Adrenal gland (tissue), 12 donors: Measurements from ENCODE around the gene ITPK1. TPM values are rescaled to one million over a fixed set of nuclear protein-coding genes. Genes with fewer than 3 reads are reported as not detected.

Source experiments
- DNase-seq, 7 donors: peaks; one replicate each; pipeline ENCODE4 v3.0.0-alpha.2; 2019 to 2020
- H3K27ac ChIP-seq, 5 donors: fragments of 200-600 bp; sonication (generic) in 4 of 5; 1 replicate in 3 of 5; 2 replicates in 2 of 5; pipeline versions ENCODE4 v1.5.1 to v1.8.0; 2016 to 2020; ENCODE audit warnings: mild to moderate bottlenecking in 1 of 5
- H3K27me3 ChIP-seq: fragments of 200-600 bp; 2 replicates; pipeline ENCODE4 v1.8.0; 2021
- H3K36me3 ChIP-seq, 2 donors: fragments of 200-600 bp; replicated peaks in 1 of 2; 1 replicate in 1 of 2; 2 replicates in 1 of 2; pipeline versions ENCODE4 v1.5.1 to v1.8.0; 2018 to 2022
- H3K4me1 ChIP-seq, 2 donors: fragments of 200-600 bp; replicated peaks in 1 of 2; 1 replicate in 1 of 2; 2 replicates in 1 of 2; pipeline versions ENCODE4 v1.5.1 to v1.8.0; 2018 to 2021
- H3K4me3 ChIP-seq, 4 donors: fragments of 200-600 bp; sonication (generic) in 3 of 4; one replicate each; pipeline ENCODE4 v1.5.1; 2016 to 2018
- H3K9me3 ChIP-seq, 3 donors: fragments of 200-600 bp; sonication (generic) in 1 of 3; replicated peaks in 1 of 3; 1 replicate in 2 of 3; 2 replicates in 1 of 3; pipeline versions ENCODE4 v1.5.1 to v1.8.0; 2016 to 2021
- CTCF ChIP-seq, 6 experiments: fragments of 450-650 bp in 4 of 6; fragments of 200-600 bp in 2 of 6; sonication (generic) in 1 of 6; IDR thresholded peaks; 1 replicate in 5 of 6; 2 replicates in 1 of 6; pipeline versions ENCODE4 v1.5.1 to v1.8.0; 2016 to 2021; ENCODE audit warnings: antibody characterized with exemption in 6 of 6, mild to moderate bottlenecking in 2 of 6, moderate library complexity in 1 of 6
- POLR2A ChIP-seq, 2 donors: fragments of 450-650 bp; IDR thresholded peaks; one replicate each; pipeline ENCODE4 v1.6.1; 2017; ENCODE audit warnings: antibody characterized with exemption in 2 of 2, mild to moderate bottlenecking in 2 of 2, moderate library complexity in 1 of 2
- WGBS, 4 donors: extraction: QIAGEN DNeasy Blood & Tissue Kit in 2 of 4; methylation state at CpG; one replicate each; pipeline versions ENCODE4 v1.1.5 to v1.1.7; 2013 to 2017; 5-methylcytosine and 5-hydroxymethylcytosine counted together
- intact Hi-C, 2 donors: fragments of 100-400 bp; cut with DNase I; formaldehyde crosslinking; loops; one replicate each; pipeline versions ENCODE4 v1.14.1 to v1.15.0; 2022 to 2023
- polyA plus RNA-seq, 3 donors: library from polyadenylated mRNA; stranded (reverse); fragments of 200-250 nt in 2 of 3; fragments of 350-450 nt in 1 of 3; fragmentation: Illumina TruSeq in 1 of 3; extraction: RNeasy Lipid Tissue Mini Kit (QIAGEN cat#74804) in 1 of 3; gene quantifications; one replicate each; pipeline ENCODE4 v1.2.3, GENCODE V29; 2013 to 2014
- total RNA-seq, 9 donors: library from RNA; depleted of rRNA in 4 of 9; stranded (reverse); fragments of >200 nt in 4 of 9; fragments of 120-200 nt in 1 of 9; fragmentation: NEBNext Ultra II Directional in 1 of 9; extraction: Animal tissue kit (Norgen Biotek cat#: 25700) in 1 of 9; gene quantifications; one replicate each; pipeline versions ENCODE4 v1.1.0 to v1.2.4, GENCODE V29; 2013 to 2023
- donor health status: healthy with polysubstance abuse.
- donor health status: Bipolar disorder and iron deficiency.
- donor health status: DM: yes; HTN: yes; CAD: no.
- donor health status: DM: no; HTN: no; CAD: no.
- donor health status: DM: no; HTN: no; CAD: no.
- donor health status: DM: yes; HTN: yes; CAD: no.

ITPK1 gene
- total and polyA plus RNA-seq, 12 donors = 28.1 to 182 (median 49.2) TPM

GRCh38 chr14:93103392-93104080 lies 12.2 kb downstream of the ITPK1 start:
- peak in 3 of 7 donors; percentile 26 to 60 (median 33) for DNase-seq
- H3K27ac ChIP-seq = peak overlapping the region in 1 of 5 donors; percentile 3
- no peaks in the 10 kb centered on the region for H3K9me3 ChIP-seq
- TF ChIP-seq CTCF (IDR thresholded peaks at IDR 0.05) (no peak), POLR2A (IDR thresholded peaks at IDR 0.05) (no peak)
- H3K36me3 ChIP-seq = no peaks in the 10 kb centered on the region
- 74 to 80% (median 77%) methylated on average over 9 of the region's 9 CpGs for WGBS, 4 donors
- peaks cover 0 to 30% of the 10 kb centered on the region in 2 donors for H3K4me1 ChIP-seq
- no peaks in the 10 kb centered on the region for H3K27me3 ChIP-seq
- no peak overlapping the region for H3K4me3 ChIP-seq
- intact Hi-C loops = loop anchor here in 1 of 2 donors (10.0 kb wide), 1 partner anchor 149 kb away; no protein-coding TSS in a partner anchor

- no peak for TF ChIP-seq POLR2A (IDR thresholded peaks at IDR 0.05)
- TF ChIP-seq CTCF (IDR thresholded peaks at IDR 0.05) = no peak
- H3K4me1 ChIP-seq = peaks cover 0 to 16% of the 10 kb centered on the region in 2 donors
Measured at GRCh38 chr14:93102141-93102540, 13.6 kb downstream of the ITPK1 start.

GRCh38 chr14:93101181-93101580 lies 14.5 kb downstream of the ITPK1 start:
- Histone ChIP-seq H3K36me3 (no peaks in the 10 kb centered on the region), H3K9me3 (no peaks in the 10 kb centered on the region), H3K27ac (no peak overlapping the region), H3K4me3 (no peak overlapping the region), H3K27me3 (no peaks in the 10 kb centered on the region), H3K4me1 (peaks cover 0 to 14% of the 10 kb centered on the region in 2 donors)
- TF ChIP-seq POLR2A (IDR thresholded peaks at IDR 0.05) (no peak), CTCF (IDR thresholded peaks at IDR 0.05) (no peak)
- DNase-seq = no peak
- WGBS, 4 donors = 84 to 100% (median 95%) methylated on average over 2 to 6 of the region's 6 CpGs
- intact Hi-C loops = loop anchor here in 1 of 2 donors (10.0 kb wide), 1 partner anchor 146 kb away; no protein-coding TSS in a partner anchor

More at GRCh38 chr14:93102141-93102540, 13.6 kb downstream of the ITPK1 start:
- H3K27me3 ChIP-seq = no peaks in the 10 kb centered on the region
- H3K36me3 ChIP-seq = no peaks in the 10 kb centered on the region
- 63 to 95% (median 83%) methylated on average over 6 to 10 of the region's 10 CpGs for WGBS, 4 donors
- DNase-seq = no peak
- H3K4me3 ChIP-seq = no peak overlapping the region
- H3K27ac ChIP-seq = no peak overlapping the region
- H3K9me3 ChIP-seq = no peaks in the 10 kb centered on the region
- intact Hi-C loops = loop anchor here in 1 of 2 donors (10.0 kb wide), 1 partner anchor 147 kb away; no protein-coding TSS in a partner anchor

GRCh38 chr14:93100570-93100969 lies 15.2 kb downstream of the ITPK1 start:
- intact Hi-C loops = loop anchor here in 1 of 2 donors (10.0 kb wide), 1 partner anchor 146 kb away; no protein-coding TSS in a partner anchor
- no peak for TF ChIP-seq POLR2A (IDR thresholded peaks at IDR 0.05)
- no peak for TF ChIP-seq CTCF (IDR thresholded peaks at IDR 0.05)
- DNase-seq = no peak
- peaks cover 0 to 14% of the 10 kb centered on the region in 2 donors for H3K4me1 ChIP-seq
- H3K36me3 ChIP-seq = no peaks in the 10 kb centered on the region
- H3K27me3 ChIP-seq = no peaks in the 10 kb centered on the region
- no peak overlapping the region for H3K4me3 ChIP-seq
- 78 to 93% (median 86%) methylated on average over 5 to 7 of the region's 7 CpGs for WGBS, 4 donors
- H3K27ac ChIP-seq = no peak overlapping the region
- no peaks in the 10 kb centered on the region for H3K9me3 ChIP-seq
